Left lung (tissue), 10 donors: ENCODE data around the gene DLG2. TPM values are rescaled to one million over a fixed set of nuclear protein-coding genes. Genes with fewer than 3 reads are reported as not detected.
"Not testable (repeated sequence)": the region's sequence is repeated elsewhere in the genome, so short reads cannot be mapped to it uniquely, and the experiment has no call there.

Source experiments
- ATAC-seq: fragments of 200-7000 bp; cut with Tn5 transposase; one replicate; pipeline ENCODE4 v1.9.1; 2020; ENCODE audit warnings: moderate library complexity
- DNase-seq, 4 donors: peaks; one replicate each; pipeline ENCODE4 v3.0.0-alpha.2; 2013 to 2020
- H3K27ac ChIP-seq, 2 donors: fragments of 200-600 bp; sonication (generic) in 1 of 2; one replicate each; pipeline versions ENCODE4 v1.5.0 to v1.8.0; 2020 to 2021
- H3K27me3 ChIP-seq, 2 donors: fragments of 200-600 bp; sonication (generic) in 1 of 2; one replicate each; pipeline versions ENCODE4 v1.5.0 to v1.8.0; 2020 to 2021
- H3K36me3 ChIP-seq, 2 donors: fragments of 200-600 bp; sonication (generic) in 1 of 2; one replicate each; pipeline versions ENCODE4 v1.5.0 to v1.8.0; 2020 to 2021
- H3K4me1 ChIP-seq, 2 donors: fragments of 200-600 bp; one replicate each; pipeline ENCODE4 v1.8.0; 2021
- H3K4me3 ChIP-seq, 2 donors: fragments of 200-600 bp; sonication (generic) in 1 of 2; one replicate each; pipeline versions ENCODE4 v1.5.0 to v1.8.0; 2020 to 2021; ENCODE audit warnings: mild to moderate bottlenecking in 1 of 2
- H3K9me3 ChIP-seq, 2 donors: fragments of 200-600 bp; sonication (generic) in 1 of 2; one replicate each; pipeline versions ENCODE4 v1.5.0 to v1.8.0; 2020 to 2021
- intact Hi-C, 2 donors: fragments of 100-400 bp; cut with DNase I; formaldehyde crosslinking; loops; one replicate each; pipeline versions ENCODE4 v1.11.2 to v1.14.2; 2022
- polyA plus RNA-seq, 6 donors: library from polyadenylated mRNA; unstranded; fragments of 120-200 nt; gene quantifications; one replicate each; pipeline ENCODE4 v1.2.1, GENCODE V29; 2013; ENCODE audit not compliant: insufficient read length in 6 of 6
- total RNA-seq, 2 donors: library from RNA; stranded (reverse); fragmentation: NEBNext Ultra II Directional; extraction: Animal tissue kit (Norgen Biotek cat#: 25700); gene quantifications; one replicate each; pipeline ENCODE4 v1.2.1, GENCODE V29; 2021
- TF ChIP-seq, protein P1 (sequence below), 2 donors: fragments of 200-600 bp; sonication (generic) in 1 of 2; IDR thresholded peaks; one replicate each; pipeline versions ENCODE4 v1.5.0 to v1.8.0; 2021; ENCODE audit warnings: antibody characterized with exemption in 2 of 2
- donor health status: DM: no; HTN: yes; CAD: no.
- donor health status: DM: no; HTN: no; CAD: no.

The DLG2 gene
- total and polyA plus RNA-seq, 8 donors = 4.5 to 15.0 (median 8.6) TPM

DNA sequence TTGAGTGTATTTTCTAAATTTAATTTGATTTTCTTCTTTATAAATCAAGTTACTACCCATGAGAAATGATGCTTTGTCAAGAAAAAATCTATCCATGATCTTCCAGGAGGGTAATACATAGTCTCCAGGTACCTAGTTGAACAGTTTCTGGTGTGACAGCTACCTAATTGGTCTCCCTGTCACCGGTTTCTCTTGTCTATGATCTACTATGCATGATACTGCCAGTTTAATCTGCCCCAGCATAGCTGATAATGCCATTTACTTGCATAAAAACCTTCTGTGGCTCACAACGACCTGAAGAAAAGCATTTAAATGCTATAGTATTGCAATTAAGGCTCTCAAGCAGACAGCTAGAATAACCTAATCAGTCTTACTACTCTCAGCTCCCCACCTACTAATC, 349.5 kb downstream of the DLG2 start:
- no peak overlapping the region for H3K27ac ChIP-seq
- TF ChIP-seq, protein P1, sequence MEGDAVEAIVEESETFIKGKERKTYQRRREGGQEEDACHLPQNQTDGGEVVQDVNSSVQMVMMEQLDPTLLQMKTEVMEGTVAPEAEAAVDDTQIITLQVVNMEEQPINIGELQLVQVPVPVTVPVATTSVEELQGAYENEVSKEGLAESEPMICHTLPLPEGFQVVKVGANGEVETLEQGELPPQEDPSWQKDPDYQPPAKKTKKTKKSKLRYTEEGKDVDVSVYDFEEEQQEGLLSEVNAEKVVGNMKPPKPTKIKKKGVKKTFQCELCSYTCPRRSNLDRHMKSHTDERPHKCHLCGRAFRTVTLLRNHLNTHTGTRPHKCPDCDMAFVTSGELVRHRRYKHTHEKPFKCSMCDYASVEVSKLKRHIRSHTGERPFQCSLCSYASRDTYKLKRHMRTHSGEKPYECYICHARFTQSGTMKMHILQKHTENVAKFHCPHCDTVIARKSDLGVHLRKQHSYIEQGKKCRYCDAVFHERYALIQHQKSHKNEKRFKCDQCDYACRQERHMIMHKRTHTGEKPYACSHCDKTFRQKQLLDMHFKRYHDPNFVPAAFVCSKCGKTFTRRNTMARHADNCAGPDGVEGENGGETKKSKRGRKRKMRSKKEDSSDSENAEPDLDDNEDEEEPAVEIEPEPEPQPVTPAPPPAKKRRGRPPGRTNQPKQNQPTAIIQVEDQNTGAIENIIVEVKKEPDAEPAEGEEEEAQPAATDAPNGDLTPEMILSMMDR (IDR thresholded peaks at IDR 0.05) = no peak
- no peak for DNase-seq
- no peaks in the 10 kb centered on the region for H3K36me3 ChIP-seq
- no peak overlapping the region for H3K4me3 ChIP-seq
- peaks cover 0 to 4% of the 10 kb centered on the region in 2 donors for H3K9me3 ChIP-seq
- H3K27me3 ChIP-seq = no peaks in the 10 kb centered on the region
- ATAC-seq = no peak
- H3K4me1 ChIP-seq = no peaks in the 10 kb centered on the region
- intact Hi-C loops = no loop called here

DNA sequence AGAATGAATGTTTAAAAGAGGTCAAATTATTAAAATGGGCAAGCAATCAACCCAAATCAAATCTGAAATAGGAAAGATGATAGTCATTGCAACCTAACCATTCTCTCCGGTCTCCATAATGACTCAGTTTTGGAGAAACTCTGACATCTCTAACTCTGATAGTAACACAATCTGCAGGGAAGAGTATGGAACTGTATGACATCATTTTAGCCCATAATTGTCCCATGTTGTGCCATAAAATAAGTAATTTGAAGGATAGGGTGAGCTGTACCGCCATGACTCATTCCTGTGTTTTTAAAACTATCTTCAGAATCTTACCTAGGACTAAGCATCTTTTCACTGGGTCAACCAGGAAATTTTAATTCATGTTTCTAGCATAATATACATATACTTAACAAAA, 350.8 kb downstream of the DLG2 start:
- TF ChIP-seq, protein P1 (IDR thresholded peaks at IDR 0.05) = no peak
- intact Hi-C loops = no loop called here

DNA sequence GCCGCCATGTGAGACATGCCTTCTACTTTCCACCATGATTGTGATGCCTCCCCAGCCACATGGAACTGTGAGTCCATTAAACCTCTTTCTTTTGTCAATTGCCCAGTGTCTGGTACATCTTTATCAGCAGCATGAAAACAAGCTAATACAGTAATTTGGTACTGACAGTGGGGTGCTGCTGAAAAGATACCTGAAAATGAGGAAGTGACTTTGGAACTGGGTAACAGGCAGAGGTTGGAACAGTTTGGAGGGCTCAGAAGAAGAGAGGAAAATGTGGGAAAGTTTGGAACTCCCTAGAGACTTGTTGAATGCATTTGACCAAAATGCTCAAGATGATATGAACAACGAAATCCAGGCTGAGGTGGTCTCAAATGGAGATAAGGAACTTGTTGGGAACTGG, 356.8 kb downstream of the DLG2 start:
- H3K27ac ChIP-seq, H3K27me3 ChIP-seq, DNase-seq, intact Hi-C loops, H3K4me1 ChIP-seq, H3K36me3 ChIP-seq, ATAC-seq, H3K4me3 ChIP-seq: not testable (repeated sequence)
- peaks cover 0 to 26% of the 10 kb centered on the region in 2 donors for H3K9me3 ChIP-seq

More for the DNA sequence above, 350.8 kb downstream of the DLG2 start:
- ATAC-seq (no peak), DNase-seq (no peak)
- peaks cover 0 to 17% of the 10 kb centered on the region in 2 donors for H3K9me3 ChIP-seq
- no peaks in the 10 kb centered on the region for H3K27me3 ChIP-seq
- no peak overlapping the region for H3K4me3 ChIP-seq
- no peaks in the 10 kb centered on the region for H3K36me3 ChIP-seq
- H3K27ac ChIP-seq = no peak overlapping the region
- H3K4me1 ChIP-seq = no peaks in the 10 kb centered on the region

DNA sequence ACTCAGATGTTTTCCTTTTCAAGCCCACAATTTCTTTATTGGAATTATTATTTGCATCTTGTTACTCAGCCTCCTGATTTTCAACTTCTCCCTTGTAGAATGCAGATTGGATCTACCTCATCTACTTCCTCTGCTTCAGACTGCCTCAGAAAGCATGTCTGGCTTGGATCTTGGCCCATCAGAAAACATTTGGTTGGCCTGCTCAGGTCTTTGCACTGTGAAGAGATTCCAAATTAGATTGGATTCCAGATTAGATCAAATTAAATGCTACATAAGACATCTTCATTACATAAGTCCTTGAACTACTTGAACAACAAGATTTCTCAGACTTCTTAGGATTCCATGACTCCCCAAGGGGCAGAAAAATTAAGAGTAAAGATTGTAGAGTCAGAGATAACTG, 358.0 kb downstream of the DLG2 start:
- H3K4me1 ChIP-seq = no peaks in the 10 kb centered on the region
- no peak overlapping the region for H3K27ac ChIP-seq
- H3K4me3 ChIP-seq = no peak overlapping the region
- peaks cover 0 to 25% of the 10 kb centered on the region in 2 donors for H3K9me3 ChIP-seq
- intact Hi-C loops = no loop called here
- DNase-seq (no peak), ATAC-seq (no peak)
- no peaks in the 10 kb centered on the region for H3K36me3 ChIP-seq
- TF ChIP-seq, protein P1 (IDR thresholded peaks at IDR 0.05) = no peak
- no peaks in the 10 kb centered on the region for H3K27me3 ChIP-seq

DNA sequence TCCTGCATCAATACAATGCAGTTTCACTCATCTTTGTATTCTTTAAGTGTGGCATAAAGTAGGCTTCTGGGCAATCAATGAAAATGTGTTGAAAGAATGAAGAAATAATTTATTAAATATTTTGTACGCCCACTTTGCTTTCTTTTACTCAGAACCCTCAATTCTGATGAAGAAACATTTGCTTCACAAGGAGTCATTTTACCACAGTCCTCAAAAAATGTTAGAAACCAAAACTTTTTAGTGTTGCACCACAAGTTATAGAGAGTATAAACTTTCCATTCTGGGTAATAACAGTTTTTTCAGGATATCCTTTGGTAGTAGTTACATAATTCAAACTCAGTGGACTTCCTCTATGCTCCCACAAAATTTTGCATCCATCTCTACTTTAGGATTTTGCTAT, 360.5 kb downstream of the DLG2 start:
- peaks cover 0 to 17% of the 10 kb centered on the region in 2 donors for H3K9me3 ChIP-seq
- no peak overlapping the region for H3K4me3 ChIP-seq
- H3K27me3 ChIP-seq = no peaks in the 10 kb centered on the region
- no peaks in the 10 kb centered on the region for H3K36me3 ChIP-seq
- no peak overlapping the region for H3K27ac ChIP-seq
- no peaks in the 10 kb centered on the region for H3K4me1 ChIP-seq
- intact Hi-C loops = no loop called here
- no peak for ATAC-seq
- no peak for DNase-seq
- TF ChIP-seq, protein P1 (IDR thresholded peaks at IDR 0.05) = no peak

DNA sequence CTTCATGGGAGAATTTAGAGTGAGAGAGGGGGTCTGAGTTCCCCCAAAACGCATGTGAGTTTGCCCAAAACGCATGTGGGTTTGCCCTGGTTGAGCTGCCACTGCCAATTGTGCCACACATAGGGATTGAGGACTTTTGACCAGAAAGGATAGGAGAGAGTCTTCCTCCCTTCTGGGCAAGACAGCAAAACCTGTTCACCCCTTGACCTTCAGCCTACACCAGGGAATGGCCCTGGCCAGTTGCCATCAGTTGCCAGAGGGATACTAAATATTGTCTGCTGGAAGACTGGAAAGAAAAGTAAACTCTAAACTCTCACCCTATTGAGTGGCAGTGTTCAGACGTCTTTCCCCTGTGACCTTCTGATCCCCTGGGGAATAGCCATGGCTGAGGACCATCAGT, 363.8 kb downstream of the DLG2 start:
- Histone ChIP-seq H3K27ac (no peak overlapping the region), H3K36me3 (no peaks in the 10 kb centered on the region), H3K4me1 (no peaks in the 10 kb centered on the region), H3K27me3 (no peaks in the 10 kb centered on the region), H3K9me3 (peaks cover 0 to 9% of the 10 kb centered on the region in 2 donors), H3K4me3 (no peak overlapping the region)
- intact Hi-C loops = no loop called here
- TF ChIP-seq, protein P1 (IDR thresholded peaks at IDR 0.05) = no peak
- DNase-seq (no peak), ATAC-seq (no peak)
